Stomach (tissue), 9 donors: Measurements from ENCODE around the gene SLC35F3. TPM values are rescaled to one million over a fixed set of nuclear protein-coding genes. Genes with fewer than 3 reads are reported as not detected.

Source experiments
- DNase-seq, 2 donors: peaks; one replicate each; pipeline versions ENCODE4 v3.0.0 to v3.0.0-alpha.2; 2013 to 2019
- H3K27ac ChIP-seq, 5 donors: fragments of 200-600 bp in 4 of 5; sonication (generic) in 4 of 5; one replicate each; pipeline ENCODE4 v1.5.1; 2013 to 2019; ENCODE audit warnings: mild to moderate bottlenecking in 1 of 5, moderate library complexity in 1 of 5
- H3K27me3 ChIP-seq, 3 donors: fragments of 200-600 bp; sonication (generic); one replicate each; pipeline ENCODE4 v1.5.1; 2017 to 2019; ENCODE audit warnings: mixed run types in 1 of 3
- H3K36me3 ChIP-seq, 4 donors: fragments of 200-600 bp; sonication (generic); 1 replicate in 3 of 4; 2 replicates in 1 of 4; pipeline ENCODE4 v1.5.1; 2016 to 2019
- H3K4me1 ChIP-seq, 4 donors: fragments of 200-600 bp; sonication (generic); one replicate each; pipeline ENCODE4 v1.5.1; 2016 to 2019
- H3K4me3 ChIP-seq, 4 donors: fragments of 200-600 bp; sonication (generic) in 3 of 4; one replicate each; pipeline ENCODE4 v1.5.1; 2016 to 2019; ENCODE audit warnings: mild to moderate bottlenecking in 1 of 4
- H3K9me3 ChIP-seq, 4 donors: fragments of 200-600 bp; sonication (generic); one replicate each; pipeline ENCODE4 v1.5.1; 2016 to 2019
- EP300 ChIP-seq: sonication (generic); formaldehyde crosslinking; IDR thresholded peaks from one replicate; pipeline ENCODE4 v1.6.1; 2017; ENCODE audit warnings: antibody characterized with exemption
- POLR2A ChIP-seq, 4 donors: fragments of 450-650 bp; IDR thresholded peaks; one replicate each; pipeline ENCODE4 v1.6.1; 2016; ENCODE audit warnings: antibody characterized with exemption in 4 of 4, control low read depth in 2 of 4, mild to moderate bottlenecking in 1 of 4, moderate library complexity in 1 of 4
- POLR2AphosphoS5 ChIP-seq, 3 donors: sonication (generic); formaldehyde crosslinking; IDR thresholded peaks; one replicate each; pipeline ENCODE4 v1.6.1; 2016; ENCODE audit warnings: antibody characterized with exemption in 3 of 3
- WGBS, 5 donors: extraction: QIAGEN DNeasy Blood & Tissue Kit in 3 of 5; methylation state at CpG; one replicate each; pipeline versions ENCODE4 v1.1.5 to v1.1.7; 2013 to 2018; 5-methylcytosine and 5-hydroxymethylcytosine counted together
- intact Hi-C: fragments of 100-400 bp; cut with DNase I; formaldehyde crosslinking; loops from one replicate; pipeline ENCODE4 v1.15.1; 2023; ENCODE audit warnings: low total_unique reads
- polyA plus RNA-seq, 3 donors: library from polyadenylated mRNA; stranded (reverse); fragments of 200-250 nt; gene quantifications; one replicate each; pipeline ENCODE4 v1.2.3, GENCODE V29; 2013
- total RNA-seq, 5 donors: library from RNA; depleted of rRNA; stranded (reverse); fragments of >200 nt; gene quantifications; one replicate each; pipeline versions ENCODE4 v1.1.0 to v1.2.3, GENCODE V29; 2014 to 2016
- TF ChIP-seq, protein P1 (sequence below), 7 experiments: fragments of 450-650 bp in 4 of 7; fragments of 200-600 bp in 3 of 7; sonication (generic) in 3 of 7; IDR thresholded peaks; one replicate each; pipeline ENCODE4 v1.5.1; 2016 to 2019; ENCODE audit warnings: antibody characterized with exemption in 7 of 7, control low read depth in 2 of 7, mild to moderate bottlenecking in 1 of 7
- donor health status: healthy with polysubstance abuse.
- donor health status: Bipolar disorder and iron deficiency.
- donor health status: healthy.

The SLC35F3 gene
- total and polyA plus RNA-seq, 8 donors: under 0.01 to 1.5 (median 0.59) TPM; not detected in 2

- intact Hi-C loops: no loop called here
- TF ChIP-seq, protein P1, sequence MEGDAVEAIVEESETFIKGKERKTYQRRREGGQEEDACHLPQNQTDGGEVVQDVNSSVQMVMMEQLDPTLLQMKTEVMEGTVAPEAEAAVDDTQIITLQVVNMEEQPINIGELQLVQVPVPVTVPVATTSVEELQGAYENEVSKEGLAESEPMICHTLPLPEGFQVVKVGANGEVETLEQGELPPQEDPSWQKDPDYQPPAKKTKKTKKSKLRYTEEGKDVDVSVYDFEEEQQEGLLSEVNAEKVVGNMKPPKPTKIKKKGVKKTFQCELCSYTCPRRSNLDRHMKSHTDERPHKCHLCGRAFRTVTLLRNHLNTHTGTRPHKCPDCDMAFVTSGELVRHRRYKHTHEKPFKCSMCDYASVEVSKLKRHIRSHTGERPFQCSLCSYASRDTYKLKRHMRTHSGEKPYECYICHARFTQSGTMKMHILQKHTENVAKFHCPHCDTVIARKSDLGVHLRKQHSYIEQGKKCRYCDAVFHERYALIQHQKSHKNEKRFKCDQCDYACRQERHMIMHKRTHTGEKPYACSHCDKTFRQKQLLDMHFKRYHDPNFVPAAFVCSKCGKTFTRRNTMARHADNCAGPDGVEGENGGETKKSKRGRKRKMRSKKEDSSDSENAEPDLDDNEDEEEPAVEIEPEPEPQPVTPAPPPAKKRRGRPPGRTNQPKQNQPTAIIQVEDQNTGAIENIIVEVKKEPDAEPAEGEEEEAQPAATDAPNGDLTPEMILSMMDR (IDR thresholded peaks at IDR 0.05): no peak
- TF ChIP-seq POLR2AphosphoS5 (IDR thresholded peaks at IDR 0.05): no peak
- no peak for TF ChIP-seq POLR2A (IDR thresholded peaks at IDR 0.05)
- TF ChIP-seq EP300: no peak
- H3K36me3 ChIP-seq: no peaks in the 10 kb centered on the region
- peaks cover 0 to 6% (median 2%) of the 10 kb centered on the region in 4 donors for H3K4me1 ChIP-seq
- H3K27ac ChIP-seq: no peak overlapping the region
- H3K27me3 ChIP-seq: no peaks in the 10 kb centered on the region
- no peaks in the 10 kb centered on the region for H3K9me3 ChIP-seq
- no peak for DNase-seq
- 85 to 97% (median 95%) methylated on average over 2 of the region's 2 CpGs for WGBS, 5 donors
- H3K4me3 ChIP-seq: no peak overlapping the region
These were observed 335.0 kb downstream of the SLC35F3 start for GRCh38 chr1:234239515-234239914.

GRCh38 chr1:234239936-234240335 is 335.5 kb downstream of the SLC35F3 start:
- TF ChIP-seq POLR2A (IDR thresholded peaks at IDR 0.05): no peak
- no peak for TF ChIP-seq POLR2AphosphoS5 (IDR thresholded peaks at IDR 0.05)
- no peak for TF ChIP-seq EP300
- TF ChIP-seq, protein P1 (IDR thresholded peaks at IDR 0.05): no peak
- 90 to 97% (median 95%) methylated on average over 9 of the region's 9 CpGs for WGBS, 5 donors
- intact Hi-C loops: no loop called here
- Histone ChIP-seq H3K9me3 (no peaks in the 10 kb centered on the region), H3K27ac (no peak overlapping the region), H3K4me1 (peaks cover 0 to 6% (median 2%) of the 10 kb centered on the region in 4 donors), H3K27me3 (no peaks in the 10 kb centered on the region), H3K4me3 (no peak overlapping the region), H3K36me3 (no peaks in the 10 kb centered on the region)
- no peak for DNase-seq

DNA sequence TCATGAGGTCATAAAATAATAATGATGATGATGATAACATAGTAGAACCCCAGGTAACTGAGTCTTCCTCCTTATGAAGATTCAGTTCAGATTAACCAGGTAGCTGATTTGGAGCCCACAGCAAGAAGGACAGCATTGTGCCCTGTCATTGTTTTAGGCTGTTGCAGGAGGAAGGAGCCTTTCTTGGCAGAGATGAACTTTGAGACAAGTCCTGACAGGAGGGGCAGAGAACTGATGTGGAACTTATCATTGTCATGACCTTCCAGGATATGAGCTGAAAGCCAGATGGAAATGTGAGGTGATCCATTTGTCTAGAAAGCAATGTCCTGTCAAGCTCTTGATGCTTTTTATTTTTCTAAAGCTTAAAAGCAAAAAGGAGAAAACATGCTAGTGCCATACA is 336.2 kb downstream of the SLC35F3 start:
- intact Hi-C loops: no loop called here
- DNase-seq: no peak
- Histone ChIP-seq H3K4me1 (peaks cover 0 to 3% (median 1%) of the 10 kb centered on the region in 4 donors), H3K4me3 (no peak overlapping the region), H3K9me3 (no peaks in the 10 kb centered on the region), H3K36me3 (no peaks in the 10 kb centered on the region), H3K27me3 (no peaks in the 10 kb centered on the region), H3K27ac (no peak overlapping the region)
- no peak for TF ChIP-seq POLR2A (IDR thresholded peaks at IDR 0.05)
- no peak for TF ChIP-seq POLR2AphosphoS5 (IDR thresholded peaks at IDR 0.05)
- no peak for TF ChIP-seq EP300
- TF ChIP-seq, protein P1 (IDR thresholded peaks at IDR 0.05): no peak

DNA sequence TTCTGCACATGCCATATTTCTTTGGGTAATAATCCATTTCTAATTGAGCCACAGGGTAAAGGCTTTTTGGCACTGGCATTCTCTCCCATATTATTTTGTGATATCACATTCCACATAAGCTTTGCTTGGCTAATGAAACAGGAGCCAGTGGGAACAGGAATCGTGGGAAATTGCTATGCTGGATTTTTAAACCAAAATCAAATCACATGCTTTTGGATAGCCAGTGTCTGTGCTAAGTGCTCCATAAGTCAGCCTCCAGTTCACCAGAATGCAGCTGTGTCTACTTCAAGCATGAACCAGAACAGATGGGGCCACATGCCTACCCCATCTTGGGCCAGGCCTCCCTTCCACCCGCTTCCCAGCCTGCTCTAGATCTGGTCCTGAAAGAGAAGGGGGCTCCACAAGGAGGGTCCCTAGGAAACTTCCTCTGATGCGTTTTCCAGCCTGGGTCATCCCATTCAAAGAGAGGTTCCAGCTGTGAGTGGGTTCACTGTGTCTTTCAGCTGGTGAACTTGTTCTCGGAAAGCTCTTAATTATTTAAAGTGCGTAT is 337.5 kb downstream of the SLC35F3 start:
- intact Hi-C loops: no loop called here
- H3K36me3 ChIP-seq: no peaks in the 10 kb centered on the region
- no peaks in the 10 kb centered on the region for H3K4me1 ChIP-seq
- no peak overlapping the region for H3K4me3 ChIP-seq
- H3K27ac ChIP-seq: no peak overlapping the region
- DNase-seq: no peak
- WGBS, 5 donors: 79 to 92% (median 90%) methylated on average over 5 of the region's 5 CpGs
- TF ChIP-seq, protein P1 (IDR thresholded peaks at IDR 0.05): no peak
- no peak for TF ChIP-seq POLR2A (IDR thresholded peaks at IDR 0.05)
- no peak for TF ChIP-seq POLR2AphosphoS5 (IDR thresholded peaks at IDR 0.05)
- no peak for TF ChIP-seq EP300
- H3K9me3 ChIP-seq: no peaks in the 10 kb centered on the region
- H3K27me3 ChIP-seq: no peaks in the 10 kb centered on the region
